Stomach (tissue), 9 donors: ENCODE results near the gene ZBTB7B. TPM values are rescaled to one million over a fixed set of nuclear protein-coding genes. Genes with fewer than 3 reads are reported as not detected.
A peak's percentile ranks its signal among the peaks of the same experiment; 100 is the strongest.
"Not testable (repeated sequence)": the region's sequence is repeated elsewhere in the genome, so short reads cannot be mapped to it uniquely, and the experiment has no call there.

ENCODE experiments used
- DNase-seq, 2 donors: peaks; one replicate each; pipeline versions ENCODE4 v3.0.0 to v3.0.0-alpha.2; 2013 to 2019
- H3K27ac ChIP-seq, 5 donors: fragments of 200-600 bp in 4 of 5; sonication (generic) in 4 of 5; one replicate each; pipeline ENCODE4 v1.5.1; 2013 to 2019; ENCODE audit warnings: mild to moderate bottlenecking in 1 of 5, moderate library complexity in 1 of 5
- H3K27me3 ChIP-seq, 3 donors: fragments of 200-600 bp; sonication (generic); one replicate each; pipeline ENCODE4 v1.5.1; 2017 to 2019; ENCODE audit warnings: mixed run types in 1 of 3
- H3K36me3 ChIP-seq, 4 donors: fragments of 200-600 bp; sonication (generic); 1 replicate in 3 of 4; 2 replicates in 1 of 4; pipeline ENCODE4 v1.5.1; 2016 to 2019
- H3K4me1 ChIP-seq, 4 donors: fragments of 200-600 bp; sonication (generic); one replicate each; pipeline ENCODE4 v1.5.1; 2016 to 2019
- H3K4me3 ChIP-seq, 4 donors: fragments of 200-600 bp; sonication (generic) in 3 of 4; one replicate each; pipeline ENCODE4 v1.5.1; 2016 to 2019; ENCODE audit warnings: mild to moderate bottlenecking in 1 of 4
- H3K9me3 ChIP-seq, 4 donors: fragments of 200-600 bp; sonication (generic); one replicate each; pipeline ENCODE4 v1.5.1; 2016 to 2019
- CTCF ChIP-seq, 7 experiments: fragments of 450-650 bp in 4 of 7; fragments of 200-600 bp in 3 of 7; sonication (generic) in 3 of 7; IDR thresholded peaks; one replicate each; pipeline ENCODE4 v1.5.1; 2016 to 2019; ENCODE audit warnings: antibody characterized with exemption in 7 of 7, control low read depth in 2 of 7, mild to moderate bottlenecking in 1 of 7
- EP300 ChIP-seq: sonication (generic); formaldehyde crosslinking; IDR thresholded peaks from one replicate; pipeline ENCODE4 v1.6.1; 2017; ENCODE audit warnings: antibody characterized with exemption
- POLR2A ChIP-seq, 4 donors: fragments of 450-650 bp; IDR thresholded peaks; one replicate each; pipeline ENCODE4 v1.6.1; 2016; ENCODE audit warnings: antibody characterized with exemption in 4 of 4, control low read depth in 2 of 4, mild to moderate bottlenecking in 1 of 4, moderate library complexity in 1 of 4
- POLR2AphosphoS5 ChIP-seq, 3 donors: sonication (generic); formaldehyde crosslinking; IDR thresholded peaks; one replicate each; pipeline ENCODE4 v1.6.1; 2016; ENCODE audit warnings: antibody characterized with exemption in 3 of 3
- WGBS, 5 donors: extraction: QIAGEN DNeasy Blood & Tissue Kit in 3 of 5; methylation state at CpG; one replicate each; pipeline versions ENCODE4 v1.1.5 to v1.1.7; 2013 to 2018; 5-methylcytosine and 5-hydroxymethylcytosine counted together
- intact Hi-C: fragments of 100-400 bp; cut with DNase I; formaldehyde crosslinking; loops from one replicate; pipeline ENCODE4 v1.15.1; 2023; ENCODE audit warnings: low total_unique reads
- polyA plus RNA-seq, 3 donors: library from polyadenylated mRNA; stranded (reverse); fragments of 200-250 nt; gene quantifications; one replicate each; pipeline ENCODE4 v1.2.3, GENCODE V29; 2013
- total RNA-seq, 5 donors: library from RNA; depleted of rRNA; stranded (reverse); fragments of >200 nt; gene quantifications; one replicate each; pipeline versions ENCODE4 v1.1.0 to v1.2.3, GENCODE V29; 2014 to 2016
- donor health status: healthy with polysubstance abuse.
- donor health status: Bipolar disorder and iron deficiency.
- donor health status: healthy.

Gene ZBTB7B
- total and polyA plus RNA-seq, 8 donors: 29.6 to 134 (median 38.1) TPM

GRCh38 chr1:154995301-154995983 is 7.2 kb upstream of the ZBTB7B start:
- 53 to 66% (median 57%) methylated on average over 12 to 13 of the region's 13 CpGs for WGBS, 5 donors
- intact Hi-C loops, H3K27me3 ChIP-seq, H3K9me3 ChIP-seq, H3K4me3 ChIP-seq, H3K27ac ChIP-seq: not testable (repeated sequence)
- peak; percentile 59 to 83 for DNase-seq
- TF ChIP-seq CTCF (IDR thresholded peaks at IDR 0.05): peak in 3 of 7 experiments; percentile 28 to 39 (median 30)
- peak in 1 of 3 donors; percentile 46 for TF ChIP-seq POLR2AphosphoS5 (IDR thresholded peaks at IDR 0.05)
- H3K4me1 ChIP-seq: peaks cover 25 to 51% (median 33%) of the 10 kb centered on the region in 4 donors
- H3K36me3 ChIP-seq: peaks cover 0 to 25% (median 21%) of the 10 kb centered on the region in 4 donors

- DNase-seq: no peak
- intact Hi-C loops: no loop called here
- H3K27ac ChIP-seq: no peak overlapping the region
Measured at GRCh38 chr1:154996966-154997701, 5.5 kb upstream of the ZBTB7B start.

DNA sequence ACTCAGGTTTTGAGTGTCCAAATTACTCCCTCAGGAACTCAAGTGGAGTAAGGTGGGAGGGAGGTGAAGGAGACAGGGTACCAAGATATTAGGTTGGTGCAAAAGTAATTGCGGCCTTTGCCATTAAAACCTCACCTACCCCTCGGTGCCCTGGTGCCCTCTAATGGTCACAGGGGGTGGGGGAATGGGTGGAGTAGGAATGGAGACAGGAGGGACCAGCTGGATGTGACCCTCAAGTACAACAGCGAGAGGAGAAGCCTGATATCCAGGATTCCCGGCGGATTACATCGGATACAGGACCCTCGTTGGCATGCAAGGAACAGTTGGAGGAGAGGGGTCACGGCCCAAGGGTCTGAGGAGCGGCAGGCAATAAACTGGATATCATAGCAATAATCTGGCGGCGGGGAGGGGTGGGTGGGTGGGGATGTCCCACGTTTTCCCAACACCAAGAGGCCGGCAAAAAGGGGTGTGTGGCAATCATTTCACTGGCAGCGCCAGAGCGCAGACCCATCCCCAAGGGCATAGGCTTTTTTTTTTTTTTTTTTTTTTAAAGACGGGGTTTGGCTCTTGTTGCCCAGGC is 4.3 kb upstream of the ZBTB7B start:
- Histone ChIP-seq H3K27me3 (no peaks in the 10 kb centered on the region), H3K27ac (peak overlapping the region in 1 of 5 donors; percentile 99), H3K4me3 (no peak overlapping the region), H3K9me3 (no peaks in the 10 kb centered on the region), H3K4me1 (peaks cover 25 to 51% (median 33%) of the 10 kb centered on the region in 4 donors), H3K36me3 (no peaks in the 10 kb centered on the region)
- DNase-seq: no peak
- WGBS, 5 donors: 69 to 83% (median 76%) methylated on average over 15 to 16 of the region's 16 CpGs
- TF ChIP-seq EP300: no peak
- TF ChIP-seq POLR2AphosphoS5 (IDR thresholded peaks at IDR 0.05): no peak
- TF ChIP-seq CTCF (IDR thresholded peaks at IDR 0.05): no peak
- TF ChIP-seq POLR2A (IDR thresholded peaks at IDR 0.05): no peak
- intact Hi-C loops: no loop called here

More at GRCh38 chr1:154996966-154997701, 5.5 kb upstream of the ZBTB7B start:
- Histone ChIP-seq H3K4me3 (no peak overlapping the region), H3K9me3 (no peaks in the 10 kb centered on the region), H3K27me3 (no peaks in the 10 kb centered on the region), H3K36me3 (peaks cover 0 to 9% (median 8%) of the 10 kb centered on the region in 4 donors), H3K4me1 (peaks cover 25 to 51% (median 33%) of the 10 kb centered on the region in 4 donors)
- TF ChIP-seq POLR2AphosphoS5 (IDR thresholded peaks at IDR 0.05) (no peak), CTCF (IDR thresholded peaks at IDR 0.05) (no peak), EP300 (no peak), POLR2A (IDR thresholded peaks at IDR 0.05) (no peak)
- 79 to 88% (median 85%) methylated on average over 15 of the region's 15 CpGs for WGBS, 5 donors

- H3K4me3 ChIP-seq: peak overlapping the region; percentile 78 to 90 (median 85)
- peaks cover 26 to 56% (median 37%) of the 10 kb centered on the region in 4 donors for H3K4me1 ChIP-seq
- TF ChIP-seq CTCF (IDR thresholded peaks at IDR 0.05) (peak in 5 of 7 experiments; percentile 55 to 79 (median 60)), EP300 (no peak), POLR2AphosphoS5 (IDR thresholded peaks at IDR 0.05) (peak in 2 of 3 donors; percentile 33 to 37), POLR2A (IDR thresholded peaks at IDR 0.05) (no peak)
- H3K36me3 ChIP-seq: no peaks in the 10 kb centered on the region
- intact Hi-C loops: no loop called here
- peak; percentile 60 to 90 for DNase-seq
- no peaks in the 10 kb centered on the region for H3K27me3 ChIP-seq
- WGBS, 5 donors: 10 to 12% (median 10%) methylated on average over 38 to 40 of the region's 40 CpGs
- peak overlapping the region in 4 of 5 donors; percentile 99 to 100 (median 99) for H3K27ac ChIP-seq
- no peaks in the 10 kb centered on the region for H3K9me3 ChIP-seq
Measured at GRCh38 chr1:154998818-154999570, 3.6 kb upstream of the ZBTB7B start.
